H1 (cell line): ENCODE results near the gene TSPAN8. TPM values are rescaled to one million over a fixed set of nuclear protein-coding genes. Genes with fewer than 3 reads are reported as not detected.

Source experiments
- CTCF ChIA-PET: fragments of 300-600 bp; sonication (Branson Sonifier 250); formaldehyde crosslinking; loops from one replicate; lab custom pipeline; 2021; ENCODE audit not compliant: partially characterized antibody; lab: Charles Lee
- POLR2A ChIA-PET: fragments of 300-600 bp; sonication (Branson Sonifier 250); formaldehyde crosslinking; loops from one replicate; lab custom pipeline; 2021; ENCODE audit warnings: inconsistent platforms; ENCODE audit not compliant: partially characterized antibody; lab: Charles Lee
- DNase-seq, 2 experiments: peaks; one replicate each; pipeline versions ENCODE4 v3.0.0 to v3.0.0-alpha.2; 2010 to 2022; ENCODE audit warnings: low spot score in 2 of 2, low read depth in 1 of 2, mixed read lengths in 1 of 2
- FAIRE-seq: peaks from 2 replicates; lab custom pipeline; 2011; peaks lifted over from hg19 to GRCh38; lab: Jason Lieb, UNC
- H2AFZ ChIP-seq: 2 replicates; pipeline ENCODE4 v1.8.1; 2012; ENCODE audit warnings: low read length, inconsistent platforms
- H2AK5ac ChIP-seq: 2 replicates; pipeline ENCODE4 v1.6.1; 2013; ENCODE audit warnings: low read depth, low read length
- H2BK120ac ChIP-seq: replicated peaks from 2 replicates; pipeline ENCODE3; 2013; ENCODE audit warnings: low read depth, low read length, inconsistent platforms
- H2BK12ac ChIP-seq: 2 replicates; pipeline ENCODE4 v1.6.1; 2013; ENCODE audit warnings: low read depth, low read length
- H2BK15ac ChIP-seq: 2 replicates; pipeline ENCODE4 v1.6.1; 2013; ENCODE audit warnings: low read length
- H2BK20ac ChIP-seq: 2 replicates; pipeline ENCODE4 v1.6.1; 2013; ENCODE audit warnings: low read length
- H2BK5ac ChIP-seq: 2 replicates; pipeline ENCODE4 v1.6.1; 2013; ENCODE audit warnings: low read depth, low read length
- H3K14ac ChIP-seq: 2 replicates; pipeline ENCODE4 v1.6.1; 2013; ENCODE audit warnings: inconsistent platforms; ENCODE audit not compliant: insufficient read length
- H3K18ac ChIP-seq: 2 replicates; pipeline ENCODE4 v1.6.1; 2013; ENCODE audit warnings: low read length; ENCODE audit errors: extremely low read depth
- H3K23ac ChIP-seq: 2 replicates; pipeline ENCODE4 v1.6.1; 2013; ENCODE audit warnings: inconsistent platforms; ENCODE audit not compliant: insufficient read length
- H3K23me2 ChIP-seq: 2 replicates; pipeline ENCODE4 v1.6.1; 2013; ENCODE audit warnings: low read depth, low read length
- H3K27ac ChIP-seq: 2 replicates; pipeline ENCODE4 v1.6.1; 2011; ENCODE audit warnings: low read depth, low read length, inconsistent platforms
- H3K27me3 ChIP-seq, 4 experiments: replicated peaks in 1 of 4; 1 replicate in 1 of 4; 2 replicates in 3 of 4; pipeline versions ENCODE4 v1.6.1 to v1.8.1; 2011 to 2013; ENCODE audit warnings: low read length in 3 of 4, mild to moderate bottlenecking in 3 of 4, inconsistent platforms in 2 of 4, mixed read lengths in 2 of 4, moderate library complexity in 1 of 4; ENCODE audit not compliant: control insufficient read depth in 3 of 4, insufficient read depth in 3 of 4; ENCODE audit errors: extremely low read depth in 1 of 4
- H3K36me3 ChIP-seq, 4 experiments: 2 replicates each; pipeline versions ENCODE4 v1.6.1 to v1.8.1; 2011 to 2013; ENCODE audit warnings: mild to moderate bottlenecking in 4 of 4, low read length in 3 of 4, moderate library complexity in 2 of 4, control low read depth in 1 of 4, inconsistent platforms in 1 of 4; ENCODE audit not compliant: insufficient read depth in 4 of 4, control insufficient read depth in 2 of 4
- H3K4ac ChIP-seq: replicated peaks from 2 replicates; pipeline ENCODE3; 2013; ENCODE audit warnings: low read length, low read depth, mixed read lengths, inconsistent platforms; ENCODE audit not compliant: insufficient read length
- H3K4me1 ChIP-seq, 4 experiments: replicated peaks in 1 of 4; 1 replicate in 1 of 4; 2 replicates in 3 of 4; pipeline versions ENCODE4 v1.6.1 to v1.8.1; 2011 to 2013; ENCODE audit warnings: low read length in 3 of 4, inconsistent platforms in 2 of 4, mixed read lengths in 1 of 4; ENCODE audit not compliant: insufficient read depth in 4 of 4, control insufficient read depth in 3 of 4
- H3K4me2 ChIP-seq, 2 experiments: 2 replicates each; pipeline versions ENCODE4 v1.6.1 to v1.8.1; 2011 to 2013; ENCODE audit warnings: low read depth in 2 of 2, low read length in 2 of 2, control low read depth in 1 of 2, inconsistent platforms in 1 of 2, mild to moderate bottlenecking in 1 of 2; ENCODE audit not compliant: insufficient read depth in 1 of 2
- H3K4me3 ChIP-seq, 4 experiments: fragments of 200-600, 300-600 bp in 1 of 4; sonication (generic), shearing (Covaris generic), sonication (Bioruptor Twin) in 1 of 4; 2 replicates each; pipeline versions ENCODE4 v1.5.1 to v1.8.1; 2011 to 2016; ENCODE audit warnings: low read length in 4 of 4, low read depth in 3 of 4, control low read depth in 2 of 4, inconsistent platforms in 2 of 4, mild to moderate bottlenecking in 2 of 4, mixed read lengths in 1 of 4, moderate library complexity in 1 of 4; ENCODE audit not compliant: insufficient read depth in 2 of 4; ENCODE audit errors: extremely low read depth in 1 of 4
- H3K56ac ChIP-seq: replicated peaks from 2 replicates; pipeline ENCODE3; 2013; ENCODE audit warnings: low read depth, mild to moderate bottlenecking, mixed read lengths, low read length, inconsistent platforms; ENCODE audit not compliant: insufficient read length
- H3K79me1 ChIP-seq: 2 replicates; pipeline ENCODE4 v1.6.1; 2013; ENCODE audit warnings: low read depth, low read length, control low read depth
- H3K79me2 ChIP-seq, 2 experiments: 2 replicates each; pipeline versions ENCODE4 v1.6.1 to v1.8.1; 2012 to 2013; ENCODE audit warnings: low read length in 2 of 2, mild to moderate bottlenecking in 2 of 2, inconsistent platforms in 1 of 2; ENCODE audit not compliant: insufficient read depth in 2 of 2, control insufficient read depth in 1 of 2
- H3K9ac ChIP-seq, 4 experiments: replicated peaks in 1 of 4; 1 replicate in 1 of 4; 2 replicates in 3 of 4; pipeline versions ENCODE4 v1.6.1 to v1.8.1; 2011 to 2013; ENCODE audit warnings: low read depth in 3 of 4, low read length in 3 of 4, control low read depth in 2 of 4, mild to moderate bottlenecking in 2 of 4, moderate library complexity in 2 of 4, inconsistent platforms in 1 of 4; ENCODE audit errors: extremely low read depth in 1 of 4
- H3K9me3 ChIP-seq, 2 experiments: 2 replicates each; pipeline versions ENCODE4 v1.6.1 to v1.8.1; 2012 to 2013; ENCODE audit warnings: mild to moderate bottlenecking in 2 of 2, moderate library complexity in 2 of 2, control low read depth in 1 of 2, inconsistent platforms in 1 of 2, low read depth in 1 of 2, low read length in 1 of 2, mixed read lengths in 1 of 2; ENCODE audit not compliant: insufficient read depth in 2 of 2
- H4K20me1 ChIP-seq, 2 experiments: replicated peaks in 1 of 2; 2 replicates each; pipeline versions ENCODE3 to v1.8.1; 2011 to 2013; ENCODE audit warnings: inconsistent platforms in 2 of 2, low read length in 2 of 2, mild to moderate bottlenecking in 1 of 2; ENCODE audit not compliant: insufficient read depth in 2 of 2, control insufficient read depth in 1 of 2
- H4K5ac ChIP-seq: 2 replicates; pipeline ENCODE4 v1.6.1; 2013; ENCODE audit warnings: low read length, low read depth, mixed read lengths, inconsistent platforms; ENCODE audit not compliant: insufficient read length
- H4K8ac ChIP-seq: 2 replicates; pipeline ENCODE4 v1.8.0; 2013; ENCODE audit warnings: mild to moderate bottlenecking, moderate library complexity, low read length, inconsistent platforms; ENCODE audit not compliant: insufficient read depth; ENCODE audit errors: extremely low read depth
- H4K91ac ChIP-seq: replicated peaks from 2 replicates; pipeline ENCODE3; 2013; ENCODE audit warnings: low read length, mixed read lengths, inconsistent platforms; ENCODE audit not compliant: insufficient read length
- BRCA1 ChIP-seq: IDR thresholded peaks from 2 replicates; pipeline ENCODE4 v1.6.1; 2012; ENCODE audit warnings: low read depth, low read length, improper control_type of control experiment
- CREB1 ChIP-seq: IDR thresholded peaks from 2 replicates; pipeline ENCODE4 v1.6.1; 2012; ENCODE audit warnings: inconsistent platforms
- CTCF ChIP-seq, 3 experiments: IDR thresholded peaks; 1 replicate in 2 of 3; 2 replicates in 1 of 3; pipeline versions ENCODE4 v1.5.1 to v1.6.1; 2011; ENCODE audit warnings: low read length in 3 of 3, mild to moderate bottlenecking in 3 of 3, inconsistent platforms in 2 of 3, low read depth in 1 of 3, moderate library complexity in 1 of 3; ENCODE audit not compliant: insufficient read depth in 1 of 3; ENCODE audit errors: control extremely low read depth in 1 of 3
- KDM1A ChIP-seq: fragments of 200-600, 300-600 bp; sonication (generic); IDR thresholded peaks from 2 replicates; pipeline ENCODE4 v1.7.1; 2016; ENCODE audit warnings: mild to moderate bottlenecking, low read length, borderline replicate concordance
- NANOG ChIP-seq: IDR thresholded peaks from 2 replicates; pipeline ENCODE4 v1.6.1; 2011; ENCODE audit warnings: low read length, low read depth, mild to moderate bottlenecking, inconsistent platforms; ENCODE audit not compliant: insufficient read depth, poor library complexity, severe bottlenecking
- POU5F1 ChIP-seq: IDR thresholded peaks from 2 replicates; pipeline ENCODE4 v1.6.1; 2011; ENCODE audit warnings: low read depth, mild to moderate bottlenecking, low read length, moderate library complexity
- RFX5 ChIP-seq: IDR thresholded peaks from 2 replicates; pipeline ENCODE4 v1.6.1; 2011; ENCODE audit warnings: low read depth, low read length, improper control_type of control experiment, borderline replicate concordance
- USF2 ChIP-seq: IDR thresholded peaks from 2 replicates; pipeline ENCODE4 v1.6.1; 2011; ENCODE audit warnings: low read length, improper control_type of control experiment
- WGBS, 2 experiments: shearing (Covaris generic) in 1 of 2; methylation state at CpG; one replicate each; pipeline versions ENCODE4 v1.1.6 to v1.1.7; 2013 to 2015; ENCODE audit warnings: low lambda C conversion rate in 2 of 2, mixed read lengths in 2 of 2, inconsistent platforms in 1 of 2, low coverage in 1 of 2, missing lambda C conversion rate in 1 of 2; ENCODE audit not compliant: insufficient replicate concordance in 2 of 2, insufficient coverage in 1 of 2, insufficient read length in 1 of 2; ENCODE audit errors: extremely low coverage in 1 of 2, missing lambda C conversion rate in 1 of 2; 5-methylcytosine and 5-hydroxymethylcytosine counted together
- polyA plus RNA-seq, 7 experiments: library from polyadenylated mRNA; depleted of rRNA in 3 of 7; stranded (reverse) in 5 of 7; unstranded in 2 of 7; fragments of >200 nt in 5 of 7; fragments of 200-250 nt in 2 of 7; gene quantifications; 1 replicate in 5 of 7; 2 replicates in 1 of 7; 4 replicates in 1 of 7; pipeline versions ENCODE4 v1.2.1 to v1.2.3, GENCODE V29; 2011 to 2013; ENCODE audit warnings: missing spikeins in 2 of 7, mixed read lengths in 2 of 7
- total RNA-seq: library from RNA; stranded (reverse); fragmentation: NEBNext Ultra II Directional; extraction: Animal tissue kit (Norgen Biotek cat#: 25700); gene quantifications from 2 replicates; pipeline ENCODE4 v1.2.1, GENCODE V29; 2021

The TSPAN8 gene
- total and polyA plus RNA-seq, 2 of the 8 experiments (the other 6 are each of a cell fraction or from before 2014, with no cell fraction given), result not detected

GRCh38 chr12:71164568-71165197 lies 6.9 kb upstream of the TSPAN8 start:
- DNase-seq (no peak), FAIRE-seq (no peak)
- Histone ChIP-seq H4K5ac (no peak overlapping the region), H3K36me3 (peaks cover 0 to 4% (median 0%) of the 10 kb centered on the region in 4 experiments; a peak in 2 of 8 replicates), H3K4me2 (no peak overlapping the region), H4K8ac (no peak overlapping the region), H3K79me1 (no peaks in the 10 kb centered on the region), H2BK120ac (no peak overlapping the region), H3K4ac (no peak overlapping the region), H3K18ac (no peak overlapping the region), H3K9ac (no peak overlapping the region), H3K27ac (no peak overlapping the region), H3K27me3 (no peaks in the 10 kb centered on the region), H3K14ac (no peak overlapping the region), H4K20me1 (no peaks in the 10 kb centered on the region), H2BK12ac (no peak overlapping the region), H3K23me2 (no peaks in the 10 kb centered on the region; the same call in 1 of the 2 replicates), H2AK5ac (no peak overlapping the region), H3K4me3 (no peak overlapping the region), H3K9me3 (peaks cover 3 to 8% of the 10 kb centered on the region in 2 experiments; a peak in 2 of 4 replicates), H2BK5ac (no peak overlapping the region), H3K56ac (no peak overlapping the region), H2BK15ac (no peak overlapping the region), H3K23ac (no peak overlapping the region), H3K79me2 (no peaks in the 10 kb centered on the region), H4K91ac (no peak overlapping the region), H3K4me1 (no peaks in the 10 kb centered on the region), H2BK20ac (no peak overlapping the region), H2AFZ (no peak overlapping the region)
- POLR2A ChIA-PET, result no interaction called here
- no peak for TF ChIP-seq NANOG
- no peak for TF ChIP-seq CTCF (IDR thresholded peaks at IDR 0.05; ENCODE audit: control extremely low read depth in 1 of 3, insufficient read depth in 1 of 3, low read depth in 1 of 3, low read length in 3 of 3)
- TF ChIP-seq KDM1A, result no peak
- no peak for TF ChIP-seq BRCA1
- no peak for TF ChIP-seq POU5F1
- TF ChIP-seq USF2, result no peak
- no peak for TF ChIP-seq RFX5
- TF ChIP-seq CREB1, result no peak
- CTCF ChIA-PET, result no interaction called here
- 93% methylated on average over 5 of the region's 5 CpGs; no CpG with 5 or more reads in 1 of the 2 experiments for WGBS, 2 experiments
